ENCODE results near the gene FBXW9.
"Not testable (repeated sequence)": the region's sequence is repeated elsewhere in the genome, so short reads cannot be mapped to it uniquely, and the experiment has no call there.

FBXW9 gene

DNA sequence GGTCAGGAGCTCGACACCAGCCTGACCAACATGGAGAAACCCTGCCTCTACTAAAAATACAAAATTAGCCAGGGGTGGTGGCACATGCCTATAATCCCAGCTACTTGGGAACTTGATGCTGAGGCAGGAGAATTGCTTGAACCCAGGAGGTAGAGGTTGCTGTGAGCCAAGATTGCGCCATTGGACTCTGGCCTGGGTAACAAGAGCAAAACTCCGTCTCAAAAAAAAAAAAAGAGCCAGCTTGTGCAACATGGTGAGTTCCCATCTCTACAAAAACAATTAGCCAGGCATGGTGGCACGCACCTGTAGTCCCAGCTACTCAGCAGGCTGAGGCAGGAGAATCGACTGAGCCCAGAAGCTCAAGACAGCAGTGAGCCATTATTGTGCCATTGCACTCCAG, 18.4 kb downstream of the FBXW9 start:
- DNase-seq, result not testable (repeated sequence)

DNA sequence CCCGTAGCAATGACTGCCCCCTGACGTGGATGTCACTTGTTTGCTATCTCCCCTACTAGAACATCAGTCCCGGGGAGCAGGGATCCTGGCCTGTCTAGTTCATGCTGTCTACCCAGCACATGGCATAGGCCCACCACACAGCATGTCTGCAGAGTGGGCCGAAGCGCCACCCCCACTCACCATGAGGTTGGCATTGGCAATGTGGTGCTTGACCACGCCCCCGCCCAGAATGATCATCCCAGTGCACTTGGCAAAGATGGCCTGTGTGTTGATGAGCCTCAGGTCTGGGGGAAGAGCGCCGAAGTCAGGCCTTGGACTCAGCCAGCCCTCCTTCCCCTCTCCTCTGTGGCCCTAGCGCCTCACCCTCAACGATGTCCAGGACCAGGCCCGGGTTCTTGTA, 19.5 kb downstream of the FBXW9 start:
- no peak for DNase-seq

DNA sequence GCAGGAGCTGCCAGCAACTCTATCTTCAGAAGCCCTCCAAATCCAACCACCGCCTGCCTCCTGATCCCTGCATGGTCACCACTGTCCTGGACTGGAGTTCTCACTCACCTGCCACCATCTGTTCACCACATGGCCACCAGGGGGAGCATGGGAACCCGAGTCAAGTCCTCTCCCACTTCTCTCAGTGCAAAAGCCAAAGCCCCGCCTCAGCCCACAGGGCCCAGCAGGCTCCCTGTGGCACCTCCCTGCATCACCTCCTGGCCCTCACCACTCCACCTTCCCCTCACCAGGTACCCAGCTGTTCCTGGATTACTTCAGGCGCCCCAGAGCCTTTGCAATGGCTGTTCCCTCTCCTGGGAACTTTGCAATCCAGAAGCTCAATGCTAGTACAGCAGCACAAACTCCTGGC, 20.0 kb downstream of the FBXW9 start:
- DNase-seq, result no peak

DNA sequence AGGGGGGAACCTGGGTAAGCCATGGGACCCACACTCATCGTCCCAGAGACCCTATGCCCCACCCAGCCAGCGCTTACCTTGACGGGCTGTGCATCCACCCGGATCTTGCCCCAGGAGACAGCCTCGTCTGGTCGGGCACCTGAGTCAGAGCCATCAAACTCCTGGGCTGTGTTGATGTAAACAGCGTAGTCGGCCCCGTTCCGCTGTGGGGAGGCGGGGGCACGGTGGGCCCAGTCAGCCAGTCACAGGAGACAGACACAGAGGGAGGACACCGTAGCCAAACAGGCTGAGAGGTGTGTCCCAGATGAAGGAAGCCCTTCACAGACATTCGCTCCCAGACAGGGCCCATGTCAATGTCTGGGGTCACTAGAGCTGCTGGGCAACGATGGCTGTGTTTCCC, 20.5 kb downstream of the FBXW9 start:
- no peak for DNase-seq

DNA sequence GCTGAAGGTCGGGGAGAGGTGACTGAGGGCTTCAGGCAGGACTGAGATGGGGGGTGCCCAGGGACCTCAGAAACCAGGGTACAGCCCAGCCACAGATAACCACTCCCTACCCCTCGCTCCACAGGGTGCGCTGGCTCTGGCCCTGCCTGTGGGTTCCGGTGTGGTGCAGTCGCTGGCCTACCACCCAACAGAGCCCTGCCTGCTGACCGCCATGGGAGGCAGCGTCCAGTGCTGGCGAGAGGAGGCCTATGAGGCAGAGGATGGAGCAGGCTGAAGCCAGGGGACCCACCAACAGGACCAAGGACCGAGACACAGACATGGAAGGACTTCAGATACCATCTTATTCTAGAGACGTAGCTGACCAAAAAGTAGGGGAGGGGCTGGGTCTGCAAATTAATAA, 21.0 kb downstream of the FBXW9 start:
- no peak for DNase-seq

DNA sequence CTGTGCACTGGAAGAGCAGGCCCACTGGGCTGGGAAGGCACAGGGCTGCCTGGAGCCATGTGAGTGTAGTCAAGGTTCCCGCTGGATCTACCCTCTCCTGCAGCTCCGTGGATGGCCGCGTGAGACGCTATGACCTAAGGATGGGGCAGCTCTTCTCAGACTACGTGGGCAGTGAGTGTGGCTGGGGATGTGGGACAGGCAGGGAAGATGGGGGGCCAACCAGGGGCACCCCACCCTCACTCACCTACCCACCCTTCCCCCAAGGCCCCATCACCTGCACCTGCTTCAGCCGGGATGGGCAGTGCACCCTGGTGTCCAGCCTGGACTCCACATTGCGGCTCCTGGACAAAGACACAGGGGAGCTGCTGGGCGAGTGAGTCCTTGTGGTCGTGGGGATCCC, 23.7 kb downstream of the FBXW9 start:
- no peak for DNase-seq

DNA sequence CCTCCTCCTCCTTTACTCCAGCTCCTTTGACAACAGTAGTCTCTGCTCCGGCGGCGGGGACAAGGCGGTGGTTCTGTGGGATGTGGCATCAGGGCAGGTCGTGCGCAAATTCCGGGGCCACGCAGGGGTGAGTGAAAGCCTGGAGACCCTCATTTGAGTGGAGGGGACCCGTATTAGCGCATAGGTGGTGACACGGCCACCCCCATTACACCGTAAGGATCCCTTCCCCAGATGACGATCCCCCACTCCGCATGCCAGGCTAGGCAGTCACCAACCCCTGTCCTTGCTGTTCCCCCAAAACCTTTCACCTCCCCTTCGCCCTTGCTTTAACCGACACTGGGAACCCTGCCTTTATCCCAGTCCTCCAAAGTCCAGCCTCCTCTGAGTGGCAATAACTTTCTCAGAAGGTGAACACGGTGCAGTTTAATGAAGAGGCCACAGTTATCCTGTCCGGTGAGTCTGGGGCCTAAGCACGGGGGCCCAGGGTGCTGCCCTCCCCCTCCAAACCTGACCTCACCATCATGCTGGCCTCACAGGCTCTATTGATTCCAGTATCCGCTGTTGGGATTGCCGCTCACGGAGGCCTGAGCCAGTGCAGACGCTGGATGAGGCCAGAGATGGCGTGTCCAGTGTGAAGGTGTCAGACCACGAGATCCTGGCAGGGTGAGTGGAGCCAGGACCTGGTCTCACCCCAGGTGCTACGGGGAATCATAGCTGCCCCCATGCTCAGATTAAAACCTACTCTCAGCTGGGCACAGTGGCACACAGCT, 26.1 kb downstream of the FBXW9 start:
- no peak for DNase-seq

DNA sequence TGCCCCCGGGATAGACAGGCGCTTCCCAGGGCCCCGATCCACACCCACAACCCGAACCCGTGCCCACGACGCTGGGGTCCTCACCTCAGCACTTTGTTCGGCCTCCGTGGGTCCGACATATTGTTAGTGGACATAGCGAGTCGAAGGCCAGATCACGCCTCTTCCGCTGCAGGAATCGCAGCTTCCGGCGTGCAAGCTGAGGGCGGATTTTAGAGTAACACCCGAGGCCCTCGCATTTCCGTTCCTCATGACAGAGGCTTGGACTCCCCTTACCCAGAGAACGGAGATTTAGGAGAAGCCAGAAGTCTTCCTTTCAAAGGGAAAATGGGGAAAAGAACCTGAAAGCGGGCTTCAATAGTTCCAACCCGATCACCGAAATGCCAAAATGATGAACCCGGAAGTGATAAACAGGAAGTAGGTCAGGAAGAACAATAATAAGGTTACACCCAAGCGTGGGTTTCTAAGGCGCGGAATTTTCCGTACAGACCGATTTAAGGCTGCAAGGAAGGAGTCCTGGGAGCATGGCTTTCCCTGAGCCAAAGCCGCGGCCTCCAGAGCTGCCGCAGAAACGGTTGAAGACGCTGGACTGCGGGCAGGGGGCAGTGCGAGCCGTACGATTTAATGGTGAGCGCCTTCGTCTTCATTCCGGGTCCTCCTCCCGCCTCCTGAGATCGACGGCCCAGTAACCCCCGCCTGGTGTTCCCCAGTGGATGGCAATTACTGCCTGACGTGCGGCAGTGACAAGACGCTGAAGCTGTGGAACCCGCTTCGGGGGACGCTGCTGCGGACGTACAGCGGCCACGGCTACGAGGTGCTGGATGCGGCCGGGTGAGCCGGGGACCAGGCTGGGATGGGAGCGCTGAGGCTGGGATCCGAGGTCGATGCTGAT, 26.9 kb downstream of the FBXW9 start:
- DNase-seq, result peak; percentile 79

DNA sequence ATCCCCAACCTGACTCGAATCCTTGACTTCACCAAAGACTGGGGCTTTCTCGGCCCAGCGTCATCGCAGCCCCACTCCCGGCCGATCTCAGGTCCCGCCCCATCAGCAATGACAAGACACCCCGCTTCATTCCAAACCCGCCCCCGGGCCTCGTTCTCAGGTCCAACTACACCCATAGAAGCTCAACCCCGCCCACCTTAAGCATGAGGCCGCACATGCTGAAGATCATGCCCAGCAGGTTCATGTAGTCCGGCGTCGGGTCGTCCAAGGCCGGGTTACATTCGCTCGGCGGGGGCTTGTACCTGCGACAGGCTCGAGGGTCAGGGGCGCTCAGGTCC, 27.5 kb downstream of the FBXW9 start:
- DNase-seq, result no peak

DNA sequence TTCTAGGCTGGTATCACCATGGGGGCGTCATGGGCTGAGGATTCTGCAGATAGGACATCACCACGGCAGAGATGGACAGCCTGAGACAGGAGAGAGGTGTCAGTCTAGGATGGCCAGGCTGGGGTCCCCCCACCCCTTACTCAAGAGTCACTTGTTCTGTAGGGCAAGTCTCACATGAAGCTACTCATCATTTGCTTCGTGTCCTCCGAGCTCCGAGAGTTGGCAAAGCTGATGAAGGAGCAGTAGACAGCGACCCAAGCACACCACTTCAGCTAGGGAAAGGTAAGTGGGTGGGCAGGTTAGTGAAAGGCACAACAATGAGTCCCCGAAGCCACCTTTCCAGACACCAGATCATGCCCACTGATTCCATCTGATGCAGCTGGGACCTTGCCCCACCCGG, 28.1 kb downstream of the FBXW9 start:
- no peak for DNase-seq

DNA sequence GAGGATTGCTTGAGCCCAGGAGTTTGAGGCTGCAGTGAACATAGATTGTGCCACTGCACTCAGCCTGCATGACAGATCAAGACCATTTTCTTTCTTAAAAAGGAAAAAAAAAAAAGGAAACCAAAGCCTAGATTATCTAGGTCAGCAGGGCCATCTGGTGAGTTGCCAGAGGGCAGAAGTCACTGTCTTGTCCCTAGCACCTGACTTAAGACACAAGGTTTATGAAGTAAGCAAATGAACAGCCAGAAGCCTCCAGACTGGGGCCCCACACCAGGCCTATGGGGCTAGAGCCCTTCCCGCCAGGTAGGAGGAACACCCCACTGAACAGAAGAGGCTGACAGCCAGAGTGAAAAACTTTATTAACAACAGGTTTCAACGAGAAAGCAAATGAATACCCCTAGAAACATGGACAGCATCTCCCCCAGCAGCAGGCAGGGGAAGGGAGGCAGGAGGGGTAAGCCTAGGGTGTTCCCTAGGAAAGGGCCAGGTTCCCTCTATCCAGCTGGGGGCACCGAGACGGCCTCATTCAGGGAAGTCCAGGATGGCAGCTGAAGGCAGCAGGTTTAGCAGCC, 28.6 kb downstream of the FBXW9 start:
- DNase-seq, result no peak

DNA sequence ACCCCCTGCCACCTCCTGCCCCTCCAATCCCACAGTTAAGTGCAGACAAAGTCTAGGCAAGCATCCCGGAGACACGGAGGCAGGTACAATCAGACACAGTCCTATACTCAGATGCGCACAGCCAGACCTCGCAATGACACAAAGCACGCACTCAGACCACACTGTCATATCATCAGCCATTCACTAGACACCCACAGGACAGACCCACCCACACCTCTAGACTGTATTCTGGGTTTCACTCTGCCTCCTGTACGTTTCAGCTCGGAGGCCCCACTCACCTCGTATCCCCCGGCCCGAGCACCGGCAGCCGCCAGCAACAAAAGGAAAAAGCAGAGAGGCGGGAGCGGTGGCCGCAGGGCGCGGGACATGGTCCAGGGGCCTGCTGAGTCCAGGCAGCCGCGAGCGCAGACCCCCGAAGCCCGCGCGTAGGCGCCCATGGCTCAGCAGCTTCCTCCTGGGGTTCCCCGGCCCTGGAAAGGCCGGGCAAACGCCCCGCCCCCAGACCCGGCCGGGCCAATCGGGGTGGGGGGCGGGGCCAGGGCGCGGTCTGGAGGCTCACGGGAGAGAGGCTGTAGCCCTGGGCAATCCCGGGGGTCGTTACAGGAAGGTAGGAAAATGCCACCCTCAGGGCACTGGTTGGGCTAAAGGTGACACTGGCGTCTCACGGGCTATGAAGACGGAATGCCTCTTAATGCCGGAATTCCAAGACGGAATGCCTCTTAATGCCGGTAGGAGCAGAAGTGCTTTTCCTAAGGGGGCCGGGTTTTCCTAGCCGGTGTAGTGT, 30.0 kb downstream of the FBXW9 start, which contains the start of the genes MAN2B1 and WDR83:
Gene MAN2B1 (minus strand): TSS at position 478 of the 784 bp plus-strand sequence. CDS start 41 bp downstream, at position 437.
Gene WDR83 (plus strand): TSS at position 543 of the 784 bp plus-strand sequence. CDS start 2,984 bp downstream, outside the sequence.
- DNase-seq, result peak; percentile 49

DNA sequence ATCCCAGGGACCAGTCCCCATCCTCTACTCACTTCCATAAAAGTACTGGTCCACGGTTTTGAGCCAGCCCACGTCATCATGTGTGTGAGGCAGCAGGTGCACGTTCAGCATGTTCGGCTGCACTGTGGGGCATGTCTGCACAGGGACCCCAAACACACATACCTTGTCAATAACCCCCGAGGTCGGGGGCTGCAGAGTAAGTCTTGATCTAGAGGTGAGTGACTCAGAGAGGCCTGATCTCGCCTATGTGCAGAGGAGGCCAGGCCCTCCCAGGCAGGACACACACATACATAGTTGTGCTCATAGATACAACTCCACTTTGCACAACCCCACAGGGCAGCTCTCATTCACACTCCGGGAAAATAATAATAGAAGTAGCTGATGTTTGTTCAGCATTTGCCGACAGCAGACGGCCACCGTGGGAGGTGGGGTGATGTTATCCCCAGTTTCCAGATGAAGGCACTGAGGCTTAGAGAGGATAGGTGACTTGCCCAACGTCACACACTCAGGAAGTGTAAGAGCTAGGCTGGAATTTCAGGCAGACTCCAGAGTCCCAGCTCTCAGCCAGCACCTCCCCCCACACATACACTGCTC, 30.7 kb downstream of the FBXW9 start:
- no peak for DNase-seq

DNA sequence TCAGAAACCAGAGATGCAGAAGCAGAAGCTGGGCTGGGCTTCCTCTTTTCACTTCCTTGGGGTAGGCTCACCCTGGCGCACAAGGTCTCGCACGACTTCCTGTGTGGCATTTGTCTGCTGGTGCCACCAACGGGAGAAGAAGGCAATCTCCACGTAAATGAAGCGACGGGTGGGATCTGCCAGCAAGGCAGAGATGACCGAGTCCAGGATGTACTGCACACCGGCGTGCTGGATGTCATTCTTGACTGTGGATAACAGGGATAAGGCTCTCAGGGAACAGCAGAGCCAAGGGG, 31.2 kb downstream of the FBXW9 start:
- DNase-seq, result no peak

DNA sequence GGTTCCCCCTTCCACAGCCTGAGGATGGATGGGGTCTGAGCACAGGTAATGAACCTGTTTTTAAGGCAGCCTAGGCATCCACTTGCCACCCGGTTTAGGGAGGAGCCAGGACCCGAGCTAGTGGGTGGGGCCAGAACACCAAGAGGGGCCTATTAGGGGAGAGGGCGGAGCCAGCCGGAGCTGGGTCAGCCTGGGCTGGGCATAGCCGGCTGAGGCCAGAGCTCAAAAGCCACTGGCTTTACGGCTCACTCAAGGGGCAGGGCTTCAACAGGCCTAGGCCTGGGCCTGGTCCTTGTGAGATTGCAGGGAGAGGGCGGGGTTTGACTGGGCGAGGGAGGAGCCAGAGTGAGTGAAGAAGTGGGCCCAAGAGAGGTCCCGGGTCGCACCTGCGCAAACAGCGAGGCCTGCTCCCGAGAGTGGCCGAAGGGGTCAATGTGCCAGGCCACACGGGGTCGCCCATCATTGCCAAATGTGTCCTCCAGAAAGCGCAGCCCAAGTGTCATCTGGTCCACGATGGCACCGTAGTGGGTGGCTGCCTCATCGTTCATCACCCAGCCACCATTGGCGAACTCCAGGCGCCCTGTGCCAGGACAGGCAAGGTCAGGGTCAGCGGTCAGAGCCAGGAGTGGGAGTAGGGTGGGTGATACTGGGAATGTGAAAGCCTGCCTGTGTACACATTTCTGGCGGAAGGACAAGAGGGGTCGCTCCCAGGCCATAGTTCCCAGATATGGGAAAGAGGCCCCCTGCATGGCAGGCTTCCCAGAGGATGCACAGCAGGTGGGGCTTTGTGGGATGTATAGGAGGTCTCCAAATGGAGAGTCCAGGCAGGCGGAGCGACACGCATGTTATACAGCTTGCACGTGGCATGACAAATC, 31.8 kb downstream of the FBXW9 start:
- no peak for DNase-seq

DNA sequence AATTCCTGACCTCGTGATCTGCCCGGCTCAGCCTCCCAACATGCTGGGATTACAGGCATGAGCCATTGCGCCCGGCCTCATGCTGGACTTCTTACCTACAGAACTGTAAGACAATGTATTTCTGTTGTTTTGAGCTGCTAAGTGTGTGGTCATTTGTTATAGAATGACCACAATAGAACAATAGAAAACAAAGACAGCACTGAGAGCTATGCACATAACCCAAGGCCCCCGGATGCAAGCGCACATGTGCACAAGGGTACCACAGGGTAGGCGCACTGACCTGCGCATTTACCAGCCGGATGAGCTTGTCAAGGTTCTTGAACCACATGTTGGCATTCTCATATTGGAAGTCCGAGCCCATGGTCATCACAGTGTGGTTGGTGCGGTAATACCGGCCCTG, 35.5 kb downstream of the FBXW9 start:
- no peak for DNase-seq

DNA sequence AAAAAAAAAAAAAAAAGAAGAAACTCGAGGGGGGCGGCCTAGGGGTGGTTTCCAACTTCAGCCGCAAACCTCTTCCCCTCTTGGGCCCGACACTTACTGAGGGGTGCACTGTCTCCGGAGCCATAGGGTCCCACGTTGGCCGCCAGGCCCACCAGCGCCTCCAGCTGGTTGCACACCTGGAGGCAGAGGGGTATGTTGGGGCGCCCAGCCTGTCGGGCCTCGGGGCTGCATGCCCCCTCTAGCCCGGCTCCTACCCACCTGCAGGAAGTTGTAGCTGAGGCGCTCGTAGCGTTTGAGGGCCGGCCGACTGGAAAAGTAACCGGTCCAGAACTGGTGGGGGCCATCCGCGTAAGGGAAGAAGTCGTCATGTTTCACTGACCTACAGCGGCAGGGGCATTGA, 38.5 kb downstream of the FBXW9 start:
- DNase-seq, result no peak

DNA sequence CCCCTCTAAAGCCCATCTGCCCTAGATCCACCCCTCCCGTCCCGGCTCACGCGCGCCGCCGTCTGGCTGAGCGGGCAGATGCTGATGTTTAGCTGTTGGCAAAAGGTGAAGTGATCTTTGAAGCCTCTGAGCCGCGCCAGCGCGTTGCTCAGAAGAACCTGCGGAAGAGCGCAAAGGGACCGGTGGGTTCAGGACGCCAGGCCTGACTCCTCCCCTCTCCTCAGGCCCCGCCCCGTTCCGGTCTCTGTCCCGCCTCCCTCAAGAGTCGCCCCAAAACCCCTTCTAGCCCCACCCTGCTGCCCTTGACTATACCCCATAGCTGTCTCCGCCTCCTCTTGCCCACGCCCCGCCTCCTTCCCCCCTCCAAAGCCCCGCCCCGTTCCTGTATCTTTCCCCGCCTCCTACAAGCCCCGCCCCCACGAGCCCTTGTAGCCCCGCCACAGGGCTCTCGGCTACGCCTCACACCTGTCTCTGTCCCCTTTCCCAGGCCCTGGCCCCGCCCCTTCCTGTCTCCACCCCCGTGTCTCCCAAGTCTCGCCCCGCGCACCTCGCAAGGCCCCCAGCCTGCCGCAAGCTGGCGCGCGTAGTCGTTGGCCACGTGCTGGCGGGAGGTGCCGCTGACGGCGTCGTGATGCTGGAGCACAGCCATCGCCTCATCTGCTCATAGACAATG, 39.4 kb downstream of the FBXW9 start:
- no peak for DNase-seq

DNA sequence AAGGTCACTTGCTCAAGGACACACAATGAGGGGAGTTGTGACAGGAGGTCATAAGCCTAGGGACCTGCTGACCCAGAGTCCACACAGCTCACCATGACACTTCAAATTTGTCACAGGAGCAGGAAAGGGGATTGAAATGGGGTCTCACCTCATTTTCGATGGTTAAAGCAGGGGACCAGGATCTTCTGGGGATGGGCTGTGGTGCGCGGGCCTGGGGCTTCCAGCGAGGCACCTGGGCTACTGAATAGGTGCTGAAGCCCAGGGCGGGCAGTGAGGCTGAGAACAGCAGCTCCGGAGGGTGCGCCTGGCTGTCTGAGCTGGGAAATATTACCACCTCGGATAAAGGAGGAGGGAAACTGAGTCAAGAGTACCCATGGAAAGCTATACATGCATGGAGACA, 40.9 kb downstream of the FBXW9 start:
- no peak for DNase-seq

DNA sequence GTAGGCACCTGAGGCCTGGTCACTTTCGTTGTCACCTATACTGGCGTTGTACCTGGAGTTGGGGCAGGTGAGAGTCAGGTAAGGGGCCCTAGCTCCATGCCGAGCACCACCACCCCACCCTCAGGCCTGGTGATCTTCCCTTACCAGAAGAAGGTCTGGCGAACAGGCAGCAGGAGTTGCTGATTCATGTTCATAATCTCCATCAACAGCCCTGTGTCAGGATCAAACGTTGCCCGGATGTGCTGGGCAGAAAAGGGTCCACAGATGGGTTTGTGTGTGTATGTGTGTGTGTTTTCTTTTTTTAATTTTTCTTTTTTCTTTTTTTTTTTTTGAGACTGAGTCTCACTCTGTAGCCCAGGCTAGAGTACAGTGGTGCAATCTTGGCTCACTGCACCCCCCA, 44.2 kb downstream of the FBXW9 start:
- DNase-seq, result no peak

DNA sequence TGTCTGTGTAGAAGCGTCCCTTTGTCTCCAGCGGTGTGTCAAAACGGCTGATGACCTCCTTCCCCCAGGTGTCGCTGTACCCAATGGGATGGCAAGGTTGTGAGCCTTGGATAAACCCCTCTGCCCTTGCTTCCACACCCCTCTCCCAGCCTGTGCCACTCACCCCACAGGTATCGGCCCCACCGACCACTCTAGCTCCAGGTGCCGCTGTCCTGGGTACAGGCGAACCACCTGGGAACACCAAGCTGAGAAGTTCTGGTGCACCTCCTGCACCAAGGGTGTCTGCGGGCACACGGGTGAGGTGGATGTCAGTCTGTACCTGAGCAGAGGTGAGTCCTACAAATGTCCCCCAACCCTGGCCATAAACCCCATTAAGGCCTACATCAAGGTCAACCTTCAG, 46.5 kb downstream of the FBXW9 start:
- no peak for DNase-seq

All from NCI-H446 treated with DMSO at 0.1 percent for 48 hours (cell line).